Endothelial cell of umbilical vein (primary cell): ENCODE data around the gene YPEL5. TPM values are rescaled to one million over a fixed set of nuclear protein-coding genes. Genes with fewer than 3 reads are reported as not detected.

Experiments used
- BruUV-seq: library from RNA; stranded (reverse); fragments of 400-500 nt; replicated peaks from 2 replicates; lab custom pipeline; 2021; lab: Mats Ljungman, UMichigan
- CTCF ChIA-PET: fragments of 300-600, 350-600 bp; sonication (Branson Sonifier 250); formaldehyde crosslinking; loops from one replicate; lab custom pipeline; 2021; ENCODE audit warnings: antibody characterized with exemption, inconsistent platforms; lab: Charles Lee
- POLR2A ChIA-PET: fragments of 300-600, 350-600 bp; sonication (Branson Sonifier 250); formaldehyde crosslinking; loops from one replicate; lab custom pipeline; 2021; ENCODE audit warnings: antibody characterized with exemption, inconsistent platforms; lab: Charles Lee
- DNase-seq: peaks from one replicate; pipeline ENCODE4 v3.0.0-alpha.2; 2011; ENCODE audit warnings: low read depth, low spot score
- FAIRE-seq: peaks from 2 replicates; lab custom pipeline; 2011; peaks lifted over from hg19 to GRCh38; lab: Jason Lieb, UNC
- H2AFZ ChIP-seq: 2 replicates; pipeline ENCODE4 v1.6.0; 2012; ENCODE audit warnings: low read depth, low read length, control low read depth, inconsistent platforms
- H3K27ac ChIP-seq: 2 replicates; pipeline ENCODE4 v1.5.1; 2011; ENCODE audit warnings: low read depth, mild to moderate bottlenecking, control low read depth, low read length, moderate library complexity; ENCODE audit not compliant: insufficient read depth
- H3K27me3 ChIP-seq, 2 experiments: 2 replicates each; pipeline versions ENCODE4 v1.6.0 to v1.6.1; 2011; ENCODE audit warnings: low read length in 2 of 2, mixed read lengths in 1 of 2; ENCODE audit not compliant: control insufficient read depth in 2 of 2, insufficient read depth in 2 of 2
- H3K36me3 ChIP-seq, 2 experiments: 2 replicates in 1 of 2; 3 replicates in 1 of 2; pipeline ENCODE4 v1.5.1; 2011; ENCODE audit warnings: low read length in 2 of 2, mild to moderate bottlenecking in 1 of 2, moderate library complexity in 1 of 2; ENCODE audit not compliant: control insufficient read depth in 2 of 2, insufficient read depth in 2 of 2; ENCODE audit errors: extremely low read depth in 1 of 2
- H3K4me1 ChIP-seq: 3 replicates; pipeline ENCODE4 v1.5.1; 2011; ENCODE audit warnings: mild to moderate bottlenecking, low read length; ENCODE audit not compliant: control insufficient read depth, insufficient read depth; ENCODE audit errors: extremely low read depth
- H3K4me2 ChIP-seq: 2 replicates; pipeline ENCODE4 v1.6.1; 2011; ENCODE audit warnings: low read length, control low read depth, mixed read lengths; ENCODE audit not compliant: insufficient read depth
- H3K4me3 ChIP-seq, 3 experiments: fragments of 200-600 bp in 1 of 3; sonication (generic), shearing (Covaris generic) in 1 of 3; replicated peaks in 1 of 3; 2 replicates each; pipeline ENCODE4 v1.5.1; 2011 to 2016; ENCODE audit warnings: control low read depth in 3 of 3, low read length in 3 of 3, mild to moderate bottlenecking in 2 of 3, inconsistent platforms in 1 of 3, low read depth in 1 of 3, moderate library complexity in 1 of 3; ENCODE audit not compliant: insufficient read depth in 1 of 3
- H3K79me2 ChIP-seq: 2 replicates; pipeline ENCODE4 v1.6.0; 2012; ENCODE audit warnings: low read length, inconsistent platforms; ENCODE audit not compliant: control insufficient read depth, insufficient read depth
- H3K9ac ChIP-seq: replicated peaks from 2 replicates; pipeline ENCODE3; 2011; ENCODE audit warnings: low read length, control low read depth; ENCODE audit not compliant: insufficient read depth; ENCODE audit errors: extremely low read depth
- H3K9me1 ChIP-seq: replicated peaks from 3 replicates; pipeline ENCODE4 v1.6.0; 2011; ENCODE audit warnings: mild to moderate bottlenecking, low read length; ENCODE audit not compliant: control insufficient read depth, insufficient read depth; ENCODE audit errors: extremely low read depth
- H3K9me3 ChIP-seq: replicated peaks from 2 replicates; pipeline ENCODE4 v1.5.1; 2012; ENCODE audit warnings: low read length, inconsistent platforms; ENCODE audit not compliant: control insufficient read depth, insufficient read depth
- H4K20me1 ChIP-seq: replicated peaks from 2 replicates; pipeline ENCODE3; 2011; ENCODE audit warnings: mild to moderate bottlenecking, low read length; ENCODE audit not compliant: control insufficient read depth, insufficient read depth; ENCODE audit errors: extremely low read depth
- CTCF ChIP-seq, 2 donors: IDR thresholded peaks; 1 replicate in 1 of 2; 2 replicates in 1 of 2; pipeline ENCODE4 v1.5.1; 2011; ENCODE audit warnings: low read length in 2 of 2, mild to moderate bottlenecking in 2 of 2, moderate library complexity in 2 of 2, control low read depth in 1 of 2, inconsistent platforms in 1 of 2, low read depth in 1 of 2; ENCODE audit not compliant: insufficient read depth in 1 of 2; ENCODE audit errors: extremely low read depth in 1 of 2
- EZH2 ChIP-seq: IDR thresholded peaks from 2 replicates; pipeline ENCODE4 v1.6.1; 2012; ENCODE audit warnings: borderline replicate concordance, low read depth, mild to moderate bottlenecking, moderate library complexity, low read length, inconsistent platforms; ENCODE audit not compliant: severe bottlenecking
- FOS ChIP-seq: IDR thresholded peaks from 2 replicates; pipeline ENCODE4 v1.6.1; 2011; ENCODE audit warnings: mild to moderate bottlenecking, low read length, moderate library complexity, borderline replicate concordance; ENCODE audit not compliant: insufficient read depth
- GATA2 ChIP-seq: IDR thresholded peaks from 2 replicates; pipeline ENCODE4 v1.7.0; 2011; ENCODE audit warnings: low read depth, mild to moderate bottlenecking, moderate library complexity, mixed read lengths, low read length; ENCODE audit not compliant: insufficient read length, insufficient read depth
- JUN ChIP-seq: IDR thresholded peaks from 2 replicates; pipeline ENCODE4 v1.6.1; 2011; ENCODE audit warnings: borderline replicate concordance, low read depth; ENCODE audit not compliant: insufficient read length, insufficient read depth
- MAX ChIP-seq: IDR thresholded peaks from 2 replicates; pipeline ENCODE4 v1.6.1; 2011; ENCODE audit not compliant: insufficient read depth, insufficient read length
- MYC ChIP-seq: IDR thresholded peaks from one replicate; pipeline ENCODE4 v1.6.1; 2011; ENCODE audit warnings: mild to moderate bottlenecking, low read depth, low read length
- POLR2A ChIP-seq: IDR thresholded peaks from 2 replicates; pipeline ENCODE4 v1.6.1; 2012; ENCODE audit warnings: low read depth, mild to moderate bottlenecking, control low read depth, low read length
- POLR2AphosphoS5 ChIP-seq: IDR thresholded peaks from 2 replicates; pipeline ENCODE4 v1.6.1; 2012; ENCODE audit warnings: low read depth, mild to moderate bottlenecking, control low read depth, low read length, moderate library complexity; ENCODE audit not compliant: insufficient read depth
- dilution Hi-C: fragments of 300-500 bp; cut with MboI; formaldehyde crosslinking; loops from one replicate; pipeline ENCODE4 v1.15.0; 2019; ENCODE audit warnings: low sequenced_read_pairs; ENCODE audit not compliant: extremely low pct_ligation_motif_present
- intact Hi-C: fragments of 100-400 bp; cut with micrococcal nuclease; formaldehyde crosslinking; loops from one replicate; pipeline ENCODE4 v1.10.0; 2022
- polyA plus RNA-seq, 4 experiments: library from polyadenylated mRNA; depleted of rRNA in 3 of 4; stranded (reverse) in 3 of 4; unstranded in 1 of 4; fragments of >200 nt; gene quantifications; 2 replicates each; pipeline versions ENCODE4 v1.2.1 to v1.2.3, GENCODE V29; 2011 to 2012; ENCODE audit warnings: missing spikeins in 1 of 4
- total RNA-seq: library from RNA; stranded (reverse); gene quantifications from 2 replicates; pipeline ENCODE4 v1.2.3, GENCODE V29; 2021

The YPEL5 gene
- total and polyA plus RNA-seq, 2 donors (not counting 3 experiments of a cell fraction or from before 2014, with no cell fraction given), result 49.5 to 62.0 TPM

GRCh38 chr2:30104307-30104706, 42.5 kb upstream of the YPEL5 start:
- Histone ChIP-seq H3K9ac (no peak overlapping the region), H3K4me2 (no peak overlapping the region), H3K79me2 (no peaks in the 10 kb centered on the region), H3K27ac (no peak overlapping the region), H3K27me3 (no peaks in the 10 kb centered on the region), H3K4me1 (no peaks in the 10 kb centered on the region), H3K9me1 (no peaks in the 10 kb centered on the region), H3K4me3 (no peak overlapping the region), H2AFZ (no peak overlapping the region), H4K20me1 (no peaks in the 10 kb centered on the region), H3K36me3 (no peaks in the 10 kb centered on the region), H3K9me3 (no peaks in the 10 kb centered on the region)
- TF ChIP-seq MYC (no peak), JUN (no peak), CTCF (IDR thresholded peaks at IDR 0.05; ENCODE audit: extremely low read depth in 1 of 2, insufficient read depth in 1 of 2, low read depth in 1 of 2, low read length in 2 of 2) (no peak), GATA2 (no peak), EZH2 (no peak), FOS (no peak), POLR2A (no peak), POLR2AphosphoS5 (no peak), MAX (no peak)
- no peak for DNase-seq
- POLR2A ChIA-PET, result no interaction called here
- no peak for FAIRE-seq
- BruUV-seq, result no TSS peak
- intact Hi-C loops (no loop called here), dilution Hi-C loops (no loop called here)
- CTCF ChIA-PET, result no interaction called here
